Iris pigment epithelial cell (primary cell): ENCODE results near the gene CDK15.

Experiments
- DNase-seq: peaks from one replicate; pipeline ENCODE4 v3.0.0-alpha.2; 2011; ENCODE audit warnings: low read depth

Gene CDK15

DNA sequence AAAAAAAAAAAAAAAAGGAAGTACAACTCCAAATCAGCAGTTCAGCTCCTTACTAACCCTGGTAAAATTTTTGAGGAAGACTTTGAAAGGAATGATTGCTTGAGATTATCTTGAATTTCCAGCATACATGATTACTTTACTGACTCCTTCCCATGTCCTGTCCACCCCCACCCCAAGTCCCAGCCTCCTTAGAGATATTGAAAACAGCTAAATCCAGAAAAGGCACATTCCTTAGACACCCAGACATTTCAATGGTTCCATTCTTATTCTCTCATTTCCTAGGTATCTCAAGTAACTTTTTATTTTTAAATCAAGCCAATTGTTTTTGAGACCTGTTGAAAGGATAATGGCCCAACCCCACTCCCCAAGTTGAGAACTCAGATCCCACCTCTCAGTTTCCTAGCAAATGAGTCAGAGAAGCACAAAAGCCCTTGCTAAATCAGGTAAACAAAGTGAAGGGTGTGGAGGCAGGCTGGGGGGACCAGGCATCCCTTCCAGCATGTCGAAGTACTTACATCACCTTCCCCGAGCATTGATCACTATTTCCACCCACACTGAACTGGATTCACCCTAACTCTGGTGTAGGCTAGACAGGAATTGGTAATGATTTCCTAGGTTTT is 131.9 kb downstream of the CDK15 start:
- DNase-seq, result peak; percentile 79

- no peak for DNase-seq
Observed at GRCh38 chr2:201938781-201939180, 132.4 kb downstream of the CDK15 start.

DNA sequence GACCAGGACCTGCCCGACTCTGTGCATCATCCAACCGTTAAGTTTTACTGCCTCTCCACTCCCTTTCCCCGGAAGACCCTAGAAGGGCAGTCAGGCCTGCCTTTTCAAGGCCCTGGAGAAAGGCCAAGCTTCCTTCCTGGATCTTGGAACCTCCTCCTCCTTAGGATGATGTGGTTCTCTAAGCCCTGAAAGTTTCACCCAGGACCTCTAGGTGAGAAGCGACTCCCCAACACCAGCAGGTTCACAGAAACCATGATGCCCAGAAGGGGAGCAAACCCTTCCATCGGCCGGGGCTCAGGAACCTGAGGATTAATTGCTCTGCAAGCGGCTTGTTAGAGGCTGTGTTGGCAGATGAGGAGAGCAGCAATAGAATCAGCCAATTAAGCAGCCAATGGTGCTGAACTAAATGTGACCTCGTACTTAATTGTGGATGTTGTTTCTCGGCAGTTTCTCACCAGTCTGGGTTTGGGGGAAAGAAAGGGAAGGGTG is 133.2 kb downstream of the CDK15 start:
- DNase-seq, result no peak

GRCh38 chr2:201942531-201942930 is 136.2 kb downstream of the CDK15 start:
- DNase-seq, result no peak
